ENCODE results near the gene WFDC8.

The WFDC8 gene

DNA sequence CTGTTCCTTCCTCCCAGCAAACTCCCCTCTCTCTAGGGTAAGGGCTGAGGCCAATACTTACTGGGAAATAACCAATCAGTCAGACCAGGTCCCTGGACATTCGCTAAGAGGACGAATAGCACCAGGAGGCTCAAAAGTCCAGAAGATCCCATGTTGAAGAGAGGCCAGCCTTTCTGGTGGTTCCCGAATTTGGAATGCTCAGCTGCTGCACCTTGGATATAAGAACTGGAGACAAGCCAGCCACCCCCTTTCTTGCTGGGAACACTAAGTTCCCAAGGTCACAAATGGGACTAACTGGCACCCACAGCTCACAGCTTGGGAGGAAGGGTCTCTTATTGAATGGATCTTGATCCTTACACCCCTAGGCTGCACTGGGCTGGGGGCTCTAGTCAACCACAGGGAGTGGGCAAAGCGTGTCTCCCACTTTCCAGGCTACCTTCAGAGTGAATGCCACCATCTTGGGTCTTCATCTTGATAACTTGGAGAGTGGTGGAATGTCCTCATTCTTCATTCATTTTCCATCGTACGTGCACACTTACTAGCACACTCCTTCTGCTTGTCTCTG lies 31.8 kb downstream of the WFDC8 start, which contains the start of gene EPPIN:
TSS of gene EPPIN (minus strand) at position 196 of the 565 bp plus-strand sequence. CDS start at position 152, 44 bp downstream.
- DNase-seq, result no peak

DNA sequence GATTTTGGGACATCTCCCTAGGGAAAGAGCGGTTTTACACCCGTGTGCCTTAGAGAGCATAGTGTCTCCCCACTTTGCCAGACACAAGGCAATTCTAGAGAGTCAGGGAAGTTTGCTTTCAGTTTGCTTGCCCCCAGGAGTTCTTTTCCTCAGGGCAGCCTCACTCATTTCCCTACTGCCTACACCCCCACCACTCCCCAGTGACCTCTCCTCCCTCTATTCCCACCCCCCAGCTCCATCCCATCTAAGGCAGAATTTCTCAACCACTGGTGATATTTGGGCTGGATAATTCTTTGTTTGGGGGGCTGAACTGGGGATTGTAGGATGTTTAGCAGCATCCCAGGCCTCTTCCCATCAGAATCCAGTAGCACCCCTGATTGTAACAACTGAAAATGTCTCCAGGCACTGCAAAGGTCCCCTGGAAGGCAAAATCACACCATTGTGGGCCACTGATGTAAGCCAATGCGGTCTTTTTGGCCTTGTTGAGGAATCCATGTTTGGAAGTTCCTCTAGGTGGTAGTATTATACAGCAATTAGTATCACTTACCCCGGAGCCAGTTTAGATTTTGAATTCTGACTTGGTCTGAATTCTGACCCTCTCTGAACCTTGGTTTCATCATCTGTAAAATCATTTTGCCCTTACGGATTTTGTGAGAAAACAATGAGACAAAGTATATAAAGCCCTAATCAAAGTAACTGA lies 33.2 kb downstream of the WFDC8 start:
- no peak for DNase-seq

DNA sequence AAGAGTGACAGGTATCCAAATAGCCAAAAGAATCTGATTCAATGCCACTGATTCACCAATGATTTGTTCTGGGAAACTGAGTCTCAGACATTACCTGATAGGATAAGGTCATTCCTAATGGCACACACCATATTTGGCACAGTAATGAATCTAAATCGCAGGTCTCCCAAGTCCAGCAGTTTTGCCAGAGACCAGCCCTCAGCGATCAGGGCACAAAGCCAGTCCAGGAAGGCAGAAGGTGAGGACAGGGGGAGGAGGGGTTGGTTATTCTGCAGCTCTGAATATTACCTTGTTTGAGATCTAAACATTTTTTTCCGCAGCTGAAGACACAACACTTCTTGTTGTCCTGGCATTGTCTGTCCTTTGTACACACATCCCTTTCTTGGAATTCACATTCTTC lies 33.7 kb downstream of the WFDC8 start:
- DNase-seq, result no peak

DNA sequence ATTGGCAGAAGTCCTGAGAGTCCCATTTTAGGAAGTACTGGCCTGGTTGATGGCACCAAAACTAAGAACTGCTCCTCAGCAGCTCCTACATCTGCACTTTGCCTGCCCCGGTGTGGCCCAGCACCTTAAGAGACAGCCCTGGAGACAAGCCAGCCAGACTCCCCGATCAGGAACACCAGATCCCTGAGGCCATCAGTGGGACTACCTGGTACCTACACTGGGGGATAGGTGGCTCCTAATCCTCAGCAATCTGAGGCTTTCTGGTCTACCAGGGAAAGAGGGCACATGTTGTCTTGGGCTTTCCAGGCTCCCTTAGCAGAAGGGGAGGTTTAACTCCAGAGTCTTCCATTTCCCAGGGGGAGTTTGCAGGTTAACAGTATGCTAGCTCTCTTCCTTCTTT lies 39.7 kb downstream of the WFDC8 start, which contains the start of gene WFDC6:
TSS of gene WFDC6 (minus strand) at position 101 of the 400 bp plus-strand sequence. CDS start at position 26, 75 bp downstream.
- DNase-seq, result no peak

DNA sequence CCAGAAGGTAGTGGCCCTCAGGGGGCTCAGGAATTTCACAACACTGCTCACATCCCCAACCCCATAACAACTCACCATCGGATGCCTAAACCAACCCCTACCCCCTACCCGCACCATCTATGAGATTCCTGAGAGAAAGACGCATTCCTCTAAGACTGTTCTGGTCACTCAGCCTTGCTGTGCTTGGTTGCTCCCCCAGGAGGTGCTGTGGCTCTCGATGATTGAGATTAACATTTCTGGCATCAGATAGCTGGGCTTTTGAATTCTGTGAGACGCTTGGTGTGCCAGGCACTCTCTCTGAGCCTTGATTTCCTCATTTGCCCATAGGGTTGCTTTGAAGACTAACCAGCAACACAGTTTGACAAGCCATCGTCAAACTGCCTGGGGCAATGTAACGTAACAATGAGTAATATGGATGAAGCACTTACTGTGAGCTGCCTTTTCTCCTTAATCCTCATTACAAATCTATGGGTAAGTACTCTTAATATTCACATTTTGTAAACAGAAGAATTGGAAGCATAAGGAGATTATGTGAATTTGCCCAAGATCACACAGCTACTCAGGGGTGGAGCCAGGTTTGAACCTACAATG lies 40.8 kb downstream of the WFDC8 start:
- no peak for DNase-seq

DNA sequence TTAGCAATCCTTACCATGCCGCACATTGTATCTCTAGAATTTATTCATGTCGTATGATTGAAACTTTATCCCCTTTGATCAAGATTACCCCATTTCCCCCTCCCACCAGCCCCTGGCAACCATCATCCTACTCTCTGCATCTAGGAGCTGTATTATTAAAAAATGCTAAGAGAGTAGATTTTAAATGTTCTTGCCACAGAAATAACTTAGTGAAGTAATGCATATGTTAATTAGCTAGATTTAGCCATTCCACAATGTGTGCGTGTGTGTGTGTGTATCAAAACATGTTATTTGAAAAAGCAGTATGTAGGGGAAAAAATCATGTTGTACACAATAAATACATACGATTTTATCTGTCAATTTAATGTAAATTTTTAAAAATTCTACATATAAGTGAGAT lies 51.8 kb downstream of the WFDC8 start:
- DNase-seq, result no peak

DNA sequence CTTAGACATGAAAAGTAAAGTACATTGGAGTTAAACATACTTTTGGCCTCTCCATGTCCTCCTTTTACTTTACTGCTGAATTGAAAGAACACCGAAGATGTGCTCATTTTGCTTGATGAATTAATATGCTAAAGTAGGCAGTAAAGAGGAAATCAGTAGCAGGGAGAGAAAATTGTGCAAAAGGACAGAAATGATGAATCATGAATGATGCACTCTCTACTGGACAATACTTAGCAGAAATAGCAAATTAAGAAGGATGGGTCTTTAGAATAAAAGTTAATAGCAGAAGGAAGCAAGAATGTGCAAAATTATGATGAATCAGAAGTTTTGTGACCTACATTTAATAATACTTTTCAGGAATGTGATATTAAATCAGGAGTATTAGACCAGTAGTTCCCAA lies 55.3 kb downstream of the WFDC8 start:
- no peak for DNase-seq

DNA sequence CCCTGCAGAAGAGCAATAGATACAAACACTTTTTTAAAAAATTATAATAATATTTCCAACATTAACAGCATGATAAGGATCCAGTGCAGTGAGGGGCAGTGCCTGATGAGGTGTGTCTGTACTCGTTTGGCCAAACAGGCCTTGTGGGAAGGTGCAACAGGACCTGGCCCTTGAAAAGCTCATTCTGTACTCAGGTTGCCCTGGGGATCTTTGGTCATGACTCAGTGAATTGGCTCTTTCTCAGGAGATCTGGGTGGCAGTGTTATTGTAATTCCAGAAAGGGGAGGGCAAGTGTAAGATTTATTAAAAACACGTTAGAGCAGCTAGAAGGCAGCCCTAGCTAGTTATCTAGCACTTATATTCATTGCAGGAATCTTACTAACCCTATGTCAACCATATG lies 60.8 kb downstream of the WFDC8 start:
- DNase-seq, result no peak

DNA sequence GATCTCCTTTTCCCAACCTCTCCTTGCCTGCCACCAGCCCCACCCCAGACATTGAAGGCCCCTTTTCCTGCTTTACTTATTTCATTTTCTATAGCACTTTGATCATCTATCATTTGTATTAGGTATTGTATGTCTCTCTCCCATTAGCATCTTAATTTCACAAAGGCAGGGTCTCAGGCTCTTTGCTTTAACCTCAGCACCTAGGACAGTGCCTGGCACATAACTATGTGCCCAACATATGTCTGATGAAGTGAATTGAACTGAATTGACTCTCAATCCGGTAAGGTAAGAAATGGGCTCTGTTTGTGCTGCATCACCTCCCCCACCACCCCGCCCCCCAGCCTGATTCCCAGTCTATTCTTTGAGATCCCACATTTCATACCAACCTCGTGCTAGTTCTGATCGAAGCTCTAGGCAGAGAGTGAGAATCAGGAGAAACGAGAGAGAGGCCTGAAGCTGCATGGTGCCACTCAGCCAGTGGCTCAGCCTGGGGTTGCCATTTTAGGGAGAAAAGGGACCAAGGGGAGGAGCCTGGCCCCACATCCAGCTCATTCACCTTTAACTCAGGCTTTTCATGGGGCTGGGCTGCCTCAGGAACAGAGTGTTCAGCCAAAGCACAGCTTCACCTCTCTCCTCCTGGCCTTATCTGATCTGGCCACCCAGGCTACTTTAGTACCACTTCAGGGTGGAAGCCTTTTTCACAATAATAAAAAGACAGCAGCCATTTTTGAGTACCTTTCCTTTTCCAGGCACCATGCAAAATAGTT lies 63.8 kb downstream of the WFDC8 start, which contains the start of gene SPINT3:
TSS of gene SPINT3 (minus strand) at position 476 of the 767 bp plus-strand sequence. CDS start at position 462, 14 bp downstream.
- no peak for DNase-seq

DNA sequence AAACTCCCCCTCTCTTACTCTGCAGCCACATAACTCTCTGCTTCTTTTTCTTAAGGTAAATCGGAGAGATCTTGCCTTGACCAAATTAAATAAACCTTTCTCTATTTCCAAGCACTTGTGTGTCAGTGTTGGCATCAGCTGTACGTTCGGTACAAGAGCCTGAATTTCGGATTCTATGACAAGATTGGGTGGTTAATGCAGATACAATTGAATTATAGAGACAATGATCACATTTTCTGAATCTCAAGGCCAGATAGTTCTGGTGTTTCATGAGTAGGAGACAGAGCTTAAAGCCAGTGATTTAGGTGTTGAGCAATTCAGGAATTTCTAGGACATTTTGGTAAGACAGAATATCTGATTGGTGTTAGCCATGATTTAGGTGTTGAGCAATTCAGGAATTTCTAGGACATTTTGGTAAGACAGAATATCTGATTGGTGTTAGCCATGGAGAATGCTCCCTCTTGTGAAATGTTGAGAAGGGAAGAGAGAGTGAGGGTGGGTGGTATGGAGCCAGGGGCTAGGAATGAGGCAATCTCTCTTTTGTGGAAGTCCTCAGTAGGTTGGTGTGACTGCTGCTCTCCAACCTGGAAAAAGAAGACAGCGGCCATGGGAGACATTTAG lies 68.7 kb downstream of the WFDC8 start:
- no peak for DNase-seq

DNA sequence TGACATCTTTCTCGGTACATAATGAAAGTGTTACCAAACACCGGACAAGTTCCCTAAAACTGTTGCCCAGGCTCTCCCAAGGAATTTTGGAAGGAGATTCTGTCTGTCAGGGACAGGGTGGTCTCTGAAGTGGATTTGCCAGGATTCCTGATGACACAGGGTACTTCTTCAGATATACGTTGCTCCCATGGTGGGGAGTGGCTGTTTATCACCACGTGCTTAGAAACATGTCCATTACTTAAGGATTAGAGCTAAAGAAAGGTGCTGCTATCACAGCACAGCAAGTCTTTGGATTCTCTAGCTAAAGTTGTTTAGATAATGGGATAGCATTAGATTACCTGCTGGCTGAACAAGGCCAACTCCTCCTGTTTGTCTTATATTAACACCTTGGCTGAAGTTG lies 70.0 kb downstream of the WFDC8 start:
- DNase-seq, result no peak

DNA sequence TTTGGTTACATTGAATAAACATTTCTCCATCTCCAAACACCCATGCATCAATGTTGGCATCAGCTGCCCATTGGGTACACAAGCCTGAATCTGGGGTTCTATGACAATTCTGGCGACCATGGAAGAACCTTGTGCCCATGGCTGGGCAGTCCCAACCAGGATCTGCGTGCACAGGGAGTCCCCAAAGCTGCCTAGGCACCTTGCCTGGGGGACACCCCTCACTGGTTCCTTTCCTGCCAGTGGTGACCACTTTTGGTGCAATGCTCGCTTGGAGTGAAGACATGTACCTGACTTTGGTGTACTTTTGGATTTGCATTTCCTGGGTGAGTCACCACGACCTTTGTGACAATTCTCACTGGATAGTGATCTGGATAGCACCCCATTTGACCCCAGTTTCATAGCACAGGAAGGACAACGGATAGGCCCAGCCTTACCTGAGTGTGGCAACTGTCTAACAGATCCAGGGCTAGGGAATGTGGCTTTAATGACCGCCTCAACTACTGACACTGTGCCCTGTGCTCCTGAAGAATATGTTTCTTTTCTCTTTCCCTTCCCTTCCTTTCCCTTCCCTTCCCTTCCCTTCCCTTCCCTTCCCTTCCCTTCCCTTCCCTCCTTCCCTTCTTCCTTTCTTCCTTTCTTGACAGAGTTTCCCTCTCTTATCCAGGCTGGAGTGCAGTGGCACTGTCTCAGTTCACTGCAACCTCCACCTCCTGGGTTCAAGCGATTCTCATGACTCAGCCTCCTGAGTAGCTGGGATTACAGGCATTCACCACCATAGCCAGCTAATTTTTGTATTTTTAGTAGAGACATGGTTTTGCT lies 70.8 kb downstream of the WFDC8 start:
- no peak for DNase-seq

DNA sequence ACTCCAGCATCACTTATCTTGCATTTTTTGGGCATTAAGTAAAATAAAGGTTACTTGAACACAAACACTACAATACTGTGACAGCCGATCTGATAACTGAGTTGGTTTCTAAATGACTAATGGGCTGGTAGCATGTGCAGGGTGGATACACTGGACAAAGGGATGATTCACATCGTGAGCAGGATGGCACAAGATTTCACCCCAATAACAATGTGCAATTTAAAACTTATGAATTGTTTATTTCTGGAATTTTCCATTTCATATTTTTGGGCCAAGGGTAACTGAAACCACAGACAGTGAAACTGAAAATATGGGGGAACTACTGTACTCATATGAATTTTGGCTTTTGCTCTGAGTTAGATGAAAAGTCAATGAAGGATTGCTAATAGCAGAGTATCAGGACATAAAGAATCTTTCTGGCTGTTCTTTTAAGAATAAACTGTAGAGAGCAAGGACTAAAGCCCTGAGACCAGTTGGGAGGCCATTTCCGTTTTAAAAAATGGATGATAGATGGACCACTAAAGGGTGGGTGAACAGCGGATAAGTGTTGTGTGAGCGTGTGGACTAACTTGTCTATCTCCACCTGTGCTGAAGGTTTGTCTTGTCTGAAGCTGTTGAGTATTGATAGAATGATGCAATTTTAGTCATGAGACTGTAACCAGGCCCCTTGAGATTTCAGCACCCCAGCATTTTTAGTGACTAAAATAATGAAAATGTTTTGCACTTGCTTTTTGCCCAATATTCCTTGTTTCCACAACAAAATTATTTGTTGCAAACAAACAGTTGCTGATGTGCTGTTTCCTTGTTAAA lies 71.9 kb downstream of the WFDC8 start:
- DNase-seq, result no peak

DNA sequence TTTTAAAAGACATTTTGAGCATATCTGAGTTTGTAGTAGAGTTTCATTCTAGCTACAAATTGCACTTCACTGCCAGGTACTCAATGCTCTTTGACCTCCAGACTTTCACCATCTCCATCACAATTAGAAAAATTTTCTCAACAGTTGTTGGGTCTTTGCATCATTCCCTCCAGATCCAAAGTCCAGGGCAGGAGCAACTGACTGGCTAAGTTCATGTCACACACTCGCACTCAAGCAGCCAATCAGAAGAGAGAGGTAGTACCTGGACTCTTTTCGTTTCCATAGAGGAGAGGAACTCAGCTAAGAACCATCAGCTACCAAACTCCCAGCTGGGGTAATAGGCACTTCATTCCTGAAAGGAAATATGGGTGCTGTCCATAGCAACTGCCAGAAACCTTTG lies 72.7 kb downstream of the WFDC8 start:
- DNase-seq, result no peak

DNA sequence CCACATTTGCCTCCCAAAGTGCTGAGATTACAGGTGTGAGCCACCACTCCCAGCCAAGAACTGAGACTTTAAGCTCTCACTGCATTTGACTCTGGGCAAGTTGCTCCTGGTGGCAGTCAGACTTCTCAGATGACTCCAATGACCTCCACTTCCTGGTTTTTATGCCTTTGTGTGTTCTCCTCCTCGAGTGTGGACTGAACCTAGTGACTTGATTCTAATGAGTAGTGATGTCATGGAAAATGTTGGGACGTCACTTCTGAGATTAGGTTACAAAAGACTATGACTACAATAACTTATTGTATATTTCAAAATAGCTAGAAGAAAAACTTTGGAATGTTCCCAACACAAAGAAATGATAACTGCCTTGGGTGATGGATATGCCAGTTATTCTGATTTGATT lies 75.7 kb downstream of the WFDC8 start:
- no peak for DNase-seq

DNA sequence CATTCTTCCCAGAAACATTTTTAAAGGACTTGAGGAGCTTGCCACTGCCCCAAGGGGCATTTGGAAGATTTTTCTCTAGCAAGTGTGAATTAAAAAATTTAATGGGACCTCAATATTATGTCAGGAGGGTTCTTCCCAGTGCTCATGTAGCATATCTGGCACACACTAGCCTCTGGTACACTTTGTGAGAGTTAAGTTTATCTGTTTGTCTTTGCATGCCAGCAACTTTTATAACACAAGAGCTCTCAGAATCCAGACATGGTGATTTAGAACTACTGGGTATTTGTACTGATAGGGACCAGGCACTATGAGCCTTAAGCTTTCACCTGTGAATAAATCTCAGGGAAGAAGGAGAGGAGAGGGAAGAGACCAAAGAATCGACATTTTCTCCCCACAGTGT lies 76.5 kb downstream of the WFDC8 start:
- no peak for DNase-seq

Measured in cortex of kidney (tissue), 1 donor.